T-helper 1 cell (primary cell): ENCODE data around the gene ELL.
"Not testable (repeated sequence)": the region's sequence is repeated elsewhere in the genome, so short reads cannot be mapped to it uniquely, and the experiment has no call there.

Experiments
- DNase-seq, 5 donors: peaks; one replicate each; pipeline ENCODE4 v3.0.0-alpha.2; 2012 to 2020

The ELL gene

DNA sequence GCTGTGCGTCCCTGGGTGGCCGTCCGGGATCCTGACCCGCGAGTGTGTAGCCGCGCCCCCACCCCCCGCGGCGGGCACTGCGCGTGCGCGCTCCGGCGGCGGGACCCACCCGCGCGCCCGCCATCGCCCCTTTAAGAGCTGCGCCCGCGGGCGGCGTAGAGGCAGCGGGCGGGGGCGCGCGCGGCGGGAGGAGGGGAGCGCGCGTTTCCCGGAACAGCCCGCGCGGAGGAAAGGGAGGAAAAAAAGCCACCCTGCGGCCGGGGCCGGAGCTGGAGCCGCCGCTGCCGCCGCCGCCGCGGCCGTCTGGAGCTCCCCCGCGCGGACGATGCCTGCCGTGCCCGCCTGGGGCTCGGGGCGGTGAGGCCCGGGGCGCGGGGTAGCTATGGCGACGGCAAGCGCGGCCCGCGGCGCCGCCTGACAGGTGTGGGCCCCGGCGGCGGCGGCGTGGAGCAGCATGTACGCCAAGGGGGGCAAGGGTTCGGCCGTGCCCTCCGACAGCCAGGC is 102.6 kb downstream of the ELL start, which contains the start of gene SSBP4:
Gene SSBP4 (plus strand): TSS at position 204 of the 504 bp plus-strand sequence. CDS start 251 bp downstream, at position 455.
- peak; percentile 60 to 81 (median 65) for DNase-seq

DNA sequence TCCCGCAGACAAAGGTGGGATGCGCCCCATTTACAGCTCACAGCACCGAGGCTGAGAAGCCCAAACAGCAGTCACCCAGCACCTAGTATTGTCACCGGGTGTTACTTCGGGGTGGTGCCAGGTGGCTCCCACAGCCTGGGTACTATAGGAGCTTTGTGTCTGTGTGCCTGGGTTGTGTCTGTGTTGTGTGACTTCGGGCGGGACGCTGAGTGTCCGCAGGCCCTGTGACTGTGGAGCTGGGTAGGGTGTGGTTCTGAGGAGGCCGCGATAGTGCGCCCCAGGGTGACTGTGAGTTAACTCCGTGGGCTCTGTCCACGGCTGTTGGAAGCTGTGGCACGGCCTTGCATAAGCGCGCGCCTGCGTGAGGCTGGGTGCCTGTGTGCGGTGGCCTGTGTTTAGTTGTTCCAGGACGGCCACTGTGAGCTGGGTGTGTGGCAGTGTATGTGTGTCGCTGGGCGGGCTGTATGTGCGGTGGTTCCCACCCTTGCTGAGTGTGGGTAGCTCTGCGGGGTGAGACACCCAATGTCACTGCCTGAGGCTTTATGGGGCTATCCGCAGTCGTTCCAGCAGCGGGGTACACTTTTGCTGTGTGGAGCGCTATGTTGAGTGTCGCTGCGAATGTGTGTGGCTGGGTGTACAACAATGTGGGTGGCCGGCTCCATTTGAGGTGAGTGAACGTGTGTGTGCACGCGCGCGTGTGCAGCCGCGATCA is 103.2 kb downstream of the ELL start:
- DNase-seq: no peak

GRCh38 chr19:18418029-18418482 is 103.8 kb downstream of the ELL start:
- peak in 1 of 5 donors; percentile 34 for DNase-seq

- peak in 2 of 5 donors; percentile 33 to 49 for DNase-seq
Observed at GRCh38 chr19:18417250-18418028, 104.4 kb downstream of the ELL start.

- peak; percentile 59 to 71 (median 65) for DNase-seq
Observed at GRCh38 chr19:18416778-18417249, 105.1 kb downstream of the ELL start.

DNA sequence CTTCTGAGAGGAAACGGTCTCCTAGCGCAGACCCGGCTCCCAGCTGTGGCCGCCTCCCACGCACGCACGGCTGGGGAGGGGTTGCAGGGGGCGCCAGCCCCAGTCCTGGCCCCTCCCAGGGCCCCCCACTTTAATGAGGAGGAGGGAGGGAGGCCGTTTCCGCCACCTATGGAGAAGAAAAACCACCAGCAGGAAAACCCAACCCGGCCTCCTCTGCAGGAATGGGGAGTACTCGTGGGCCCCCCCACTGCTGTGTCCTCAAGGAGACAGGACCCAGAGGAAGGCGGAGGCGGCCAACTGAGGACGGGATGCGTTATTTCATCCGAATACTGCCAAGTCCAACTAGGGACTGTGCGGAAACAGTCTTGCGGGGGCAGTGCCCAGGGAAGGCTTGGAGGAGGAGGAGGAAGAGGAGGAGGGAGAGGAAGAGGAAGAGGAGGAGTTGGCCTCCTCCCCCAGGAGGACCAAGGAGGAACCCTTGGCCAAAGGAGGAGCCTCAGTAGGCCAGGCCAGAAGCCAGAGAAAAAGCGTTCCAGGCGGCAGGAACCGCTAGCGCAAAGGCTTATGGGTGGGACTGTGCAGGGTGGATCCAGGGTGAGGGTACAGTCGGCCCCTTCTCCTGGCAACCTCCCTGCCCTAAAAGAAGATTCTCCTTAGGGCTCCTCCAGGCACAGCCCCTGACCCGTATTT is 106.5 kb downstream of the ELL start:
- DNase-seq: peak in 1 of 5 donors; percentile 2

- DNase-seq: no peak
Observed at GRCh38 chr19:18414504-18415177, 107.2 kb downstream of the ELL start.

- no peak for DNase-seq
Observed at GRCh38 chr19:18412610-18413239, 109.1 kb downstream of the ELL start.

DNA sequence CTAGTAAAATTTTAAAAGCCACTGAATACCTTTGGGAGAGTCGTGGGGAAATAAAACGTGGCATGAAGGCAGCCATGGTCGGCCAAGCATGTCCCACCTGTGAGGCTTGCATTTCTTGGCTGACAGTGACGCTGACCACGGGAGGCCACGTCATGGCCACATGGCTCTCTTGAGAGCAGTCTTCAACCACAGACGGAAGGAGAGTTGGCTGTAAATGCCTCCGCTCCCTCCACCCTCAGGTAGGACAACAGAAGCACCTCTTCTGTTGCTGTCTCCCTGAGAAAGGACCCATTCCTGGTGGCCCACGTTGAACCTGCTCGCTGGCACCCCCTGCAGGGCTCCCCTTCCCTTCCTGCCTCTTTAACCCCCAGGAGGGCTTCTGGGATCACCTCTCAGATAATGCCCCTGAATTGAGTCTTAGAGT is 113.8 kb downstream of the ELL start:
- no peak for DNase-seq

DNA sequence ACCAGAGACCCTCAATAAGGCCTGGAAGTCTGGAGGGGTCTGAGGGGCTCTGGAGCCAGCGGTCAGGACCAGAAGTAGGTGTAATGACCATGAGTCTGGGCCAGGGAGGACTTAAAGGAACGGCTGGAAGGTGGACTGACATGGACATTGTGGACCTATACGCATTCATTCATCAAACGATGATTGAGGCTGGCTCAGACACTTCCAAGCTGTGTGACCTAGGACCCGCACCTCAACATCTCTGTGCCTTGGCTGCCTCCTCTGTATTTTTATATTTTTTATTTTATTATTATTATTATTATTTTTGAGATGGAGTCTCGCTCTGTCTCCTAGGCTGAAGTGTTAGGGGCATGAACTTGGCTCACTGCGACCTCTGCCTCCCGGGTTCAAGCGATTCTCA is 115.1 kb downstream of the ELL start:
- DNase-seq: no peak

- DNase-seq: not testable (repeated sequence)
Observed at GRCh38 chr19:18405754-18406153, 116.1 kb downstream of the ELL start.

GRCh38 chr19:18402455-18403248 is 119.2 kb downstream of the ELL start:
- not testable (repeated sequence) for DNase-seq

- no peak for DNase-seq
Observed at GRCh38 chr19:18401580-18402112, 120.2 kb downstream of the ELL start.

DNA sequence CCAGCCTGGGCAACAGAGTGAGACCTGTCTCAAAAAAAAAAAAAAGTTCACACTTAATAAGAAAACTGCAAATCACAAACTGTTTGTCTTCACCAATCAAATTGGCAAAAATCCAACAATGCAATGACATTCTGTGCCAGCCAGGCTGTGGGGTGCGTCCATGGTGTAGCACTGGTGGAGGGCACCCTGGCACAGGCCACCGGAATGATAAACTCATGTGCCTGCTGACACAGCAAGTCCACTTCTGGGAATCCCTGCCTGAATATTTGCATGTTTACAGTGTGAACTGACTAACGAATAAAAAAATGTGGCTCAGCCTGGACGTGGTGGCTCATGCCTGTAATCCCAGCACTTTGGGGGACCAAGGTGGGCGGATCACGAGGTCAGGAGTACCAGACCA is 122.9 kb downstream of the ELL start:
- DNase-seq: no peak

GRCh38 chr19:18397242-18398202 is 124.3 kb downstream of the ELL start, which contains the start of gene LRRC25:
TSS of gene LRRC25 (minus strand) at chr19:18397622. CDS start at chr19:18396963, 659 bp downstream.
- no peak for DNase-seq

- DNase-seq: no peak
Observed at GRCh38 chr19:18396471-18397241, 125.2 kb downstream of the ELL start.

GRCh38 chr19:18393836-18394235 is 128.0 kb downstream of the ELL start:
- DNase-seq: no peak

DNA sequence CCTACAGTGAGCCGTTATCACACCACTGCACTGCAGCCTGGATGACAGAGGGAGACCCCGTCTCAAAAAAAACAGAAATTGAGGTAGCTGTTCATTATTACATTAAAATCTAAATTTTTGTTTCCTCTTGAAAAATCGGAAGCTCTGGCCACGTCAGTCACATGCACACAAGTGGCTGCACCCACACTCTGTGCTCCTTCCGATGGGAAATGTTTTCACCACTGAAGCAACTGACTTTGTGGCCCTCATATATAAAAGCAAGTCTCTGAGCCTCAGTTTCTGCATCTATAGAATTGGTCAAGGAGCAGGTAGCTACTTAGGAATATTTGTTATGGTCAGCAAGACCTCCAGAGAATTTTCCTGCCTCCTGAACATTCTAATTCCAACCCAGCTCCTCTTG is 128.9 kb downstream of the ELL start:
- DNase-seq: no peak
